Measurements from ENCODE around the gene TNK1.

DNA sequence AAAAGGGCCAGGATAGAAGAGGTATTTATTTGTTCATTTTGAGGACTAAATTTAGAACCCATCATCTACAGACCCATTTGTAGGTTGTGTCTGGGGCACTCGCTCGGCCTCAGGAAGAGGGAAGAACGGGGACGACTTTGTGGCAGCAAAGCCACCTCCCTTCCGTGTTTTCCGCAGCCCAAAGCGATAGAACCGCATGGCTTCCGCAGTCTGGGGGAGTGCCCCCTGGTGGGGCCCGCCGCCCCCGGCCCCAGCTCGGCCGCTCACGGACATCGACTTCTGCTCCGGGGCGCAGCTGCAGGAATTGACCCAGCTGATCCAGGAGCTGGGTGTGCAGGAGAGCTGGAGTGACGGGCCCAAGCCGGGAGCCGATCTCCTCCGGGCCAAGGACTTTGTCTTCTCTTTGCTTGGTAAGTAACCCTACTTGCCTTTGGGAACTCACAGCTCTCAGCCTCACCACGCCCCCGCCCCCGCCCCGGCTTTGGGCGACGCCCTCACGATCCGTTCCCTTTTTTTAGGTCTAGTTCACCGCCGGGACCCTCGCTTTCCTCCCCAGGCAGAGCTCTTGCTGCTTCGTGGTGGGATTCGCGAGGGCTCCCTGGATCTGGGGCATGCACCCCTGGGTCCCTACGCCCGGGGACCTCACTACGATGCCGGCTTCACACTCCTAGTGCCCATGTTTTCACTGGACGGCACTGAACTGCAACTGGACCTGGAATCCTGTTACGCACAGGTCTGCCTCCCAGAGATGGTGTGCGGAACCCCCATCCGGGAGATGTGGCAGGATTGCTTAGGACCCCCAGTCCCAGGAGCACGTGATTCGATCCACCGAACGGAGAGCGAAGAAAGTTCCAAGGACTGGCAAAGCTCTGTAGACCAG lies 55.0 kb downstream of the TNK1 start:
- TF ChIP-seq ZNF311 (tag by site-specific recombination; IDR thresholded peaks at IDR 0.05; ENCODE audit: borderline replicate concordance) (no peak), YY1 (tag by site-specific recombination; IDR thresholded peaks at IDR 0.05) (no peak), ZBTB20 (tag by site-specific recombination; IDR thresholded peaks at IDR 0.05) (no peak), KLF9 (tag by site-specific recombination; IDR thresholded peaks at IDR 0.05; ENCODE audit: low read depth) (peak; percentile 38; the same call in 1 of the 2 replicates)
- TF ChIP-seq, protein P1, sequence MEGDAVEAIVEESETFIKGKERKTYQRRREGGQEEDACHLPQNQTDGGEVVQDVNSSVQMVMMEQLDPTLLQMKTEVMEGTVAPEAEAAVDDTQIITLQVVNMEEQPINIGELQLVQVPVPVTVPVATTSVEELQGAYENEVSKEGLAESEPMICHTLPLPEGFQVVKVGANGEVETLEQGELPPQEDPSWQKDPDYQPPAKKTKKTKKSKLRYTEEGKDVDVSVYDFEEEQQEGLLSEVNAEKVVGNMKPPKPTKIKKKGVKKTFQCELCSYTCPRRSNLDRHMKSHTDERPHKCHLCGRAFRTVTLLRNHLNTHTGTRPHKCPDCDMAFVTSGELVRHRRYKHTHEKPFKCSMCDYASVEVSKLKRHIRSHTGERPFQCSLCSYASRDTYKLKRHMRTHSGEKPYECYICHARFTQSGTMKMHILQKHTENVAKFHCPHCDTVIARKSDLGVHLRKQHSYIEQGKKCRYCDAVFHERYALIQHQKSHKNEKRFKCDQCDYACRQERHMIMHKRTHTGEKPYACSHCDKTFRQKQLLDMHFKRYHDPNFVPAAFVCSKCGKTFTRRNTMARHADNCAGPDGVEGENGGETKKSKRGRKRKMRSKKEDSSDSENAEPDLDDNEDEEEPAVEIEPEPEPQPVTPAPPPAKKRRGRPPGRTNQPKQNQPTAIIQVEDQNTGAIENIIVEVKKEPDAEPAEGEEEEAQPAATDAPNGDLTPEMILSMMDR (tag by site-specific recombination; IDR thresholded peaks at IDR 0.05) = peak; percentile 67
- TF ChIP-seq, protein P2, sequence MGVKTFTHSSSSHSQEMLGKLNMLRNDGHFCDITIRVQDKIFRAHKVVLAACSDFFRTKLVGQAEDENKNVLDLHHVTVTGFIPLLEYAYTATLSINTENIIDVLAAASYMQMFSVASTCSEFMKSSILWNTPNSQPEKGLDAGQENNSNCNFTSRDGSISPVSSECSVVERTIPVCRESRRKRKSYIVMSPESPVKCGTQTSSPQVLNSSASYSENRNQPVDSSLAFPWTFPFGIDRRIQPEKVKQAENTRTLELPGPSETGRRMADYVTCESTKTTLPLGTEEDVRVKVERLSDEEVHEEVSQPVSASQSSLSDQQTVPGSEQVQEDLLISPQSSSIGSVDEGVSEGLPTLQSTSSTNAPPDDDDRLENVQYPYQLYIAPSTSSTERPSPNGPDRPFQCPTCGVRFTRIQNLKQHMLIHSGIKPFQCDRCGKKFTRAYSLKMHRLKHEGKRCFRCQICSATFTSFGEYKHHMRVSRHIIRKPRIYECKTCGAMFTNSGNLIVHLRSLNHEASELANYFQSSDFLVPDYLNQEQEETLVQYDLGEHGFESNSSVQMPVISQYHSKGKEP (tag by site-specific recombination; IDR thresholded peaks at IDR 0.05) = no peak
- TF ChIP-seq, protein P3, sequence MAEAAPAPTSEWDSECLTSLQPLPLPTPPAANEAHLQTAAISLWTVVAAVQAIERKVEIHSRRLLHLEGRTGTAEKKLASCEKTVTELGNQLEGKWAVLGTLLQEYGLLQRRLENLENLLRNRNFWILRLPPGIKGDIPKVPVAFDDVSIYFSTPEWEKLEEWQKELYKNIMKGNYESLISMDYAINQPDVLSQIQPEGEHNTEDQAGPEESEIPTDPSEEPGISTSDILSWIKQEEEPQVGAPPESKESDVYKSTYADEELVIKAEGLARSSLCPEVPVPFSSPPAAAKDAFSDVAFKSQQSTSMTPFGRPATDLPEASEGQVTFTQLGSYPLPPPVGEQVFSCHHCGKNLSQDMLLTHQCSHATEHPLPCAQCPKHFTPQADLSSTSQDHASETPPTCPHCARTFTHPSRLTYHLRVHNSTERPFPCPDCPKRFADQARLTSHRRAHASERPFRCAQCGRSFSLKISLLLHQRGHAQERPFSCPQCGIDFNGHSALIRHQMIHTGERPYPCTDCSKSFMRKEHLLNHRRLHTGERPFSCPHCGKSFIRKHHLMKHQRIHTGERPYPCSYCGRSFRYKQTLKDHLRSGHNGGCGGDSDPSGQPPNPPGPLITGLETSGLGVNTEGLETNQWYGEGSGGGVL (tag by site-specific recombination; IDR thresholded peaks at IDR 0.05) = no peak
- TF ChIP-seq, protein P4, sequence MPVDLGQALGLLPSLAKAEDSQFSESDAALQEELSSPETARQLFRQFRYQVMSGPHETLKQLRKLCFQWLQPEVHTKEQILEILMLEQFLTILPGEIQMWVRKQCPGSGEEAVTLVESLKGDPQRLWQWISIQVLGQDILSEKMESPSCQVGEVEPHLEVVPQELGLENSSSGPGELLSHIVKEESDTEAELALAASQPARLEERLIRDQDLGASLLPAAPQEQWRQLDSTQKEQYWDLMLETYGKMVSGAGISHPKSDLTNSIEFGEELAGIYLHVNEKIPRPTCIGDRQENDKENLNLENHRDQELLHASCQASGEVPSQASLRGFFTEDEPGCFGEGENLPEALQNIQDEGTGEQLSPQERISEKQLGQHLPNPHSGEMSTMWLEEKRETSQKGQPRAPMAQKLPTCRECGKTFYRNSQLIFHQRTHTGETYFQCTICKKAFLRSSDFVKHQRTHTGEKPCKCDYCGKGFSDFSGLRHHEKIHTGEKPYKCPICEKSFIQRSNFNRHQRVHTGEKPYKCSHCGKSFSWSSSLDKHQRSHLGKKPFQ (tag by site-specific recombination; IDR thresholded peaks at IDR 0.05) = no peak
- TF ChIP-seq, protein P5, sequence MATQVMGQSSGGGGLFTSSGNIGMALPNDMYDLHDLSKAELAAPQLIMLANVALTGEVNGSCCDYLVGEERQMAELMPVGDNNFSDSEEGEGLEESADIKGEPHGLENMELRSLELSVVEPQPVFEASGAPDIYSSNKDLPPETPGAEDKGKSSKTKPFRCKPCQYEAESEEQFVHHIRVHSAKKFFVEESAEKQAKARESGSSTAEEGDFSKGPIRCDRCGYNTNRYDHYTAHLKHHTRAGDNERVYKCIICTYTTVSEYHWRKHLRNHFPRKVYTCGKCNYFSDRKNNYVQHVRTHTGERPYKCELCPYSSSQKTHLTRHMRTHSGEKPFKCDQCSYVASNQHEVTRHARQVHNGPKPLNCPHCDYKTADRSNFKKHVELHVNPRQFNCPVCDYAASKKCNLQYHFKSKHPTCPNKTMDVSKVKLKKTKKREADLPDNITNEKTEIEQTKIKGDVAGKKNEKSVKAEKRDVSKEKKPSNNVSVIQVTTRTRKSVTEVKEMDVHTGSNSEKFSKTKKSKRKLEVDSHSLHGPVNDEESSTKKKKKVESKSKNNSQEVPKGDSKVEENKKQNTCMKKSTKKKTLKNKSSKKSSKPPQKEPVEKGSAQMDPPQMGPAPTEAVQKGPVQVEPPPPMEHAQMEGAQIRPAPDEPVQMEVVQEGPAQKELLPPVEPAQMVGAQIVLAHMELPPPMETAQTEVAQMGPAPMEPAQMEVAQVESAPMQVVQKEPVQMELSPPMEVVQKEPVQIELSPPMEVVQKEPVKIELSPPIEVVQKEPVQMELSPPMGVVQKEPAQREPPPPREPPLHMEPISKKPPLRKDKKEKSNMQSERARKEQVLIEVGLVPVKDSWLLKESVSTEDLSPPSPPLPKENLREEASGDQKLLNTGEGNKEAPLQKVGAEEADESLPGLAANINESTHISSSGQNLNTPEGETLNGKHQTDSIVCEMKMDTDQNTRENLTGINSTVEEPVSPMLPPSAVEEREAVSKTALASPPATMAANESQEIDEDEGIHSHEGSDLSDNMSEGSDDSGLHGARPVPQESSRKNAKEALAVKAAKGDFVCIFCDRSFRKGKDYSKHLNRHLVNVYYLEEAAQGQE (tag by site-specific recombination; IDR thresholded peaks at IDR 0.05) = no peak

All from HEK293 (cell line).